Activated B cell treated with CpG ODN at 0.5 μM for 24 hours (primary cell): Measurements from ENCODE around the gene IL4. TPM values are rescaled to one million over a fixed set of nuclear protein-coding genes. Genes with fewer than 3 reads are reported as not detected.
"Not testable (repeated sequence)": the region's sequence is repeated elsewhere in the genome, so short reads cannot be mapped to it uniquely, and the experiment has no call there.

Source experiments
- ATAC-seq: fragments of 200-7000 bp; cut with Tn5 transposase; one replicate; pipeline ENCODE4 v1.10.0; 2021; ENCODE audit warnings: low read depth, mild to moderate bottlenecking, moderate library complexity
- CTCF ChIA-PET: fragments of 350-600 bp; sonication (Branson Sonifier 250); formaldehyde crosslinking; loops from one replicate; lab custom pipeline; 2021; ENCODE audit warnings: antibody characterized with exemption; lab: Charles Lee
- POLR2A ChIA-PET: fragments of 350-600 bp; sonication (Branson Sonifier 250); formaldehyde crosslinking; loops from one replicate; lab custom pipeline; 2021; ENCODE audit warnings: antibody characterized with exemption; lab: Charles Lee
- DNase-seq: peaks from one replicate; pipeline ENCODE4 v3.0.0; 2022
- H3K27ac Mint-ChIP-seq: one replicate; pipeline ENCODE4 v1.8.0; 2020; ENCODE audit warnings: mixed read lengths
- H3K27me3 Mint-ChIP-seq: one replicate; pipeline ENCODE4 v1.8.0; 2021; ENCODE audit warnings: mixed read lengths
- H3K36me3 Mint-ChIP-seq: one replicate; pipeline ENCODE4 v1.8.0; 2021; ENCODE audit warnings: low read depth, mixed read lengths
- H3K4me1 Mint-ChIP-seq: one replicate; pipeline ENCODE4 v1.8.0; 2021; ENCODE audit warnings: mixed read lengths
- H3K4me3 Mint-ChIP-seq: one replicate; pipeline ENCODE4 v1.8.0; 2020; ENCODE audit warnings: mild to moderate bottlenecking, mixed read lengths
- H3K9me3 Mint-ChIP-seq: one replicate; pipeline ENCODE4 v1.8.0; 2020; ENCODE audit warnings: mixed read lengths
- CTCF ChIP-seq: fragments of 200-600 bp; IDR thresholded peaks from one replicate; pipeline ENCODE4 v1.8.0; 2022; ENCODE audit warnings: antibody characterized with exemption, mild to moderate bottlenecking
- intact Hi-C: fragments of 100-400 bp; cut with micrococcal nuclease; formaldehyde crosslinking; loops from one replicate; pipeline ENCODE4 v1.15.1; 2024
- total RNA-seq: library from RNA; stranded (reverse); gene quantifications from 2 replicates; pipeline ENCODE4 v1.2.3, GENCODE V29; 2022

IL4 gene
- total RNA-seq, result not detected in 2 replicates

GRCh38 chr5:132673939-132674630 is at the start of gene IL4:
Gene IL4, plus strand, starts transcription at chr5:132673989. Its CDS starts 62 bp downstream, at chr5:132674051.
- H3K27me3 Mint-ChIP-seq, result no peaks in the 10 kb centered on the region
- DNase-seq, result no peak
- POLR2A ChIA-PET, result no interaction called here
- intact Hi-C loops, result no loop called here
- no peak within 1 kb of the TSS for H3K27ac Mint-ChIP-seq
- TF ChIP-seq CTCF, result no peak
- CTCF ChIA-PET, result no interaction called here
- H3K9me3 Mint-ChIP-seq, result no peaks in the 10 kb centered on the region
- no peak within 1 kb of the TSS for H3K4me3 Mint-ChIP-seq
- no peaks in the 10 kb centered on the region for H3K36me3 Mint-ChIP-seq
- no peak for ATAC-seq
- H3K4me1 Mint-ChIP-seq, result peaks cover 5% of the 10 kb centered on the region

- no peak for ATAC-seq
- intact Hi-C loops, result no loop called here
- no peak for TF ChIP-seq CTCF
- POLR2A ChIA-PET, result no interaction called here
- DNase-seq, result no peak
- Mint-ChIP-seq H3K27ac (no peak overlapping the region), H3K4me1 (peaks cover 3% of the 10 kb centered on the region), H3K9me3 (no peaks in the 10 kb centered on the region), H3K4me3 (no peak overlapping the region), H3K36me3 (peaks cover 63% of the 10 kb centered on the region), H3K27me3 (no peaks in the 10 kb centered on the region)
- CTCF ChIA-PET, result no interaction called here
Measured at GRCh38 chr5:132627470-132627869, 46.3 kb upstream of the IL4 start.

- H3K4me1 Mint-ChIP-seq, result peaks cover 3% of the 10 kb centered on the region
- no peak overlapping the region for H3K27ac Mint-ChIP-seq
- no peak for ATAC-seq
- DNase-seq, result no peak
- H3K9me3 Mint-ChIP-seq, result no peaks in the 10 kb centered on the region
- no peaks in the 10 kb centered on the region for H3K27me3 Mint-ChIP-seq
- H3K4me3 Mint-ChIP-seq, result no peak overlapping the region
- TF ChIP-seq CTCF, result no peak
- ChIA-PET CTCF (no interaction called here), POLR2A (no interaction called here)
- H3K36me3 Mint-ChIP-seq, result peaks cover 53% of the 10 kb centered on the region
- intact Hi-C loops, result no loop called here
Measured at GRCh38 chr5:132628814-132629213, 45.0 kb upstream of the IL4 start.

- no peak for TF ChIP-seq CTCF
- intact Hi-C loops, result no loop called here
- Mint-ChIP-seq H3K36me3 (peaks cover 50% of the 10 kb centered on the region), H3K27me3 (no peaks in the 10 kb centered on the region), H3K9me3 (no peaks in the 10 kb centered on the region), H3K4me3 (no peak overlapping the region), H3K27ac (no peak overlapping the region), H3K4me1 (peaks cover 3% of the 10 kb centered on the region)
- POLR2A ChIA-PET, result no interaction called here
- no peak for ATAC-seq
- CTCF ChIA-PET, result no interaction called here
- DNase-seq, result no peak
Measured at GRCh38 chr5:132629230-132629944, 44.4 kb upstream of the IL4 start.

- intact Hi-C loops, H3K4me1 Mint-ChIP-seq, H3K4me3 Mint-ChIP-seq, DNase-seq, ATAC-seq, H3K9me3 Mint-ChIP-seq, H3K27ac Mint-ChIP-seq, H3K27me3 Mint-ChIP-seq: not testable (repeated sequence)
- POLR2A ChIA-PET, result interaction anchor here (1.1 kb wide), 1 partner anchor 29 kb away, joined by 3 read pairs; no protein-coding TSS in a partner anchor
- CTCF ChIA-PET, result interaction anchor here (0.7 kb wide), 1 partner anchor 14 kb away, joined by 3 read pairs; no protein-coding TSS in a partner anchor
- H3K36me3 Mint-ChIP-seq, result peaks cover 64% of the 10 kb centered on the region
Measured at GRCh38 chr5:132633587-132633986, 40.2 kb upstream of the IL4 start.
